ENCODE data around the gene USH1C. TPM values are rescaled to one million over a fixed set of nuclear protein-coding genes. Genes with fewer than 3 reads are reported as not detected.

The USH1C gene
- total and polyA plus RNA-seq, 9 donors: 0.25 to 1.2 (median 1.00) TPM; not detected in 5

DNA sequence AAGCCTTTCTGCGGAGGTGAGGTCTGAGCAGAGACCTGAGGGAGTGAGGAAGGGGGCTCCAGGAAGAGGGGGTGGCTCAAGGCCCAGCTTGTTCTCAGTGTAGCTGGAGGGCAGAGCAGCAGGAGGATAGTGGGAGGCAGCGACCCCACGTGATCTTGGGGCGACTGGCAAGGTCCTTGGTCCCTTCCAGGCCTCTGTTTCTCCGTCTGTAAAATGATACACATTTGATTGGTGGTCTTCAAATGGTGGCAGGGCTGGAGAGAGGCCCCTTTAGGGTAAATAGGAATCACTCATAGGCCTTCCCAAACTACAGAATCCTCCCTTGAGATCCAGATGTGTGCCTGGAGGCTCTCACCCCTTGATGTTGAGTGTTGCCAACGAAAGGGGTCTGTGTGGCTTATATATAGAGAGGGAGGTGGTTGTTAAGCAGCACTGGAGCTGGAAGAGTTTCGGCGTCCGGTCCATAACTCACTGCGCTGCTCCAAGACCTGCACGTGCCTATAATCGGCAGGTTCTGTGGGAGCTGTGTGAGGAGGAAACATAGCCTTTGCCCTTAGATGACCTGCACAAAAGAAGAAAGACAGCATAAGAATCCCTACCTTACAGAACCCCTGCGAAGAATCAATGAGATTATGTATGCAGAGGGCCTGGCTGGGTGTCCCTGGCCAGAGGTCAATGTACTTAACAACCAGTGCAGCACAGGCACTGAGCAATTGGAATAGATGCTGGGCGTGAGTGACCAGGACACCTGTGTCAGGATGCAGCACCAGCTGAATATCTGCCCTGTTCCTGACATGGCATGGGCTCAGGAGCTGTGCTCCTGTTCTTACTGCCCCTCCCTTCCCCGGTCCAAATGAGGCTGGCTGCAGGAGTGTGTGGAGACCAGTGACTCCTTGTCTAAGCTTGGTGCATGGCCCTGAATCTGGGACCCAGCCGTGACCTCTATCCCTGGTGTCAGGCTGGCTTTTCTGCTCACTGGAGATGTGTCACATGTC is 31.5 kb upstream of the USH1C start:
- no peak for DNase-seq
- WGBS, 3 donors: 76 to 78% (median 78%) methylated on average over 16 of the region's 16 CpGs

DNA sequence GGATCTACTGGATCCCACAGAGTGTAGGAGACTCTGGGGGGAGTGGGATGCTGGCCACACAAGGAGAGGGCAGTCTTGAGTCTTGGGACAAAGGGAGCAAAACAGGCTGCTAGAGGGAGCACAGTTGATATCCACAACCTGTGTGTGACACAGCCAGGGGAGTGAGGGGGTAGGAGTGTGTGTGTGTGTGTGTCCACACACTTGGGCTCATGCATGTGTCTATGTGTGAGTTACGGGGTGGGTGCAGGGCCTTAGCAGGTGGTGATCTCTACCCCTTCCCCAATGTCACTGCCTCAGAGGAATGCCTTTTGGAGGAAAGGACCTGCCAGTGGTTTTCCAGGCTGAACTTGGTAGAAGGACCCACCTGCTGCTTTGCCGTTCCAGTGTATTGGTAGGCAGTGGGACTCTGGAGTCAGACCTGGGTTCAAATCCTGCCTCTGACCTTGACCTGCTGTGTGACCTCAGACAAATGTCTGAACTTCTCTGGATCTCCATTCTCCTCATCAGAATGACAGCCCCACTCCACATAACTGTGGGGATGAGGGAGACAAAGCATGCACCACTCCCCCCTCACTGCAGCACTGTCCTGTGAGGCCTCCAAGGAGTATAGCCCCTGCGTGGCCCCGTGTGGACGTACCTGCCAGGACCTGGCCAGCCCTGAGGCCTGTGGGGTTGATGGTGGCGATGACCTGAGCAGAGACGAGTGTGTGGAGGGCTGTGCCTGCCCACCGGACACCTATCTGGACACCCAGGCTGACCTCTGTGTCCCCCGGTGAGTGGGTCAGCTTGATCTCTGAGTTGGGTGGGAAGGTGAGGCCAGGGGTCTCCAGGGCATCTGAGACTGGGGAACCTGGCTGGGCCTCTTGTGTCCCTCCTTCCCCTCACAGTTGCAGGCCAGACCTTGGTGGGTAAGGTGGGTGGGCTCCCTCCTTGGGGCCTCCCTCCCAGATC is 30.2 kb upstream of the USH1C start:
- 82 to 86% (median 86%) methylated on average over 6 to 9 of the region's 9 CpGs for WGBS, 3 donors
- intact Hi-C loops (cut with DNase I): no loop called here
- H3K27ac ChIP-seq: no peak overlapping the region
- no peaks in the 10 kb centered on the region for H3K4me1 ChIP-seq (ENCODE audit: insufficient read depth)
- no peak overlapping the region for H3K4me3 ChIP-seq
- TF ChIP-seq POLR2A (IDR thresholded peaks at IDR 0.05) (no peak), EP300 (IDR thresholded peaks at IDR 0.05) (no peak)
- TF ChIP-seq, protein P1, sequence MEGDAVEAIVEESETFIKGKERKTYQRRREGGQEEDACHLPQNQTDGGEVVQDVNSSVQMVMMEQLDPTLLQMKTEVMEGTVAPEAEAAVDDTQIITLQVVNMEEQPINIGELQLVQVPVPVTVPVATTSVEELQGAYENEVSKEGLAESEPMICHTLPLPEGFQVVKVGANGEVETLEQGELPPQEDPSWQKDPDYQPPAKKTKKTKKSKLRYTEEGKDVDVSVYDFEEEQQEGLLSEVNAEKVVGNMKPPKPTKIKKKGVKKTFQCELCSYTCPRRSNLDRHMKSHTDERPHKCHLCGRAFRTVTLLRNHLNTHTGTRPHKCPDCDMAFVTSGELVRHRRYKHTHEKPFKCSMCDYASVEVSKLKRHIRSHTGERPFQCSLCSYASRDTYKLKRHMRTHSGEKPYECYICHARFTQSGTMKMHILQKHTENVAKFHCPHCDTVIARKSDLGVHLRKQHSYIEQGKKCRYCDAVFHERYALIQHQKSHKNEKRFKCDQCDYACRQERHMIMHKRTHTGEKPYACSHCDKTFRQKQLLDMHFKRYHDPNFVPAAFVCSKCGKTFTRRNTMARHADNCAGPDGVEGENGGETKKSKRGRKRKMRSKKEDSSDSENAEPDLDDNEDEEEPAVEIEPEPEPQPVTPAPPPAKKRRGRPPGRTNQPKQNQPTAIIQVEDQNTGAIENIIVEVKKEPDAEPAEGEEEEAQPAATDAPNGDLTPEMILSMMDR (IDR thresholded peaks at IDR 0.05): no peak
- no peaks in the 10 kb centered on the region for H3K36me3 ChIP-seq
- H3K9me3 ChIP-seq: no peaks in the 10 kb centered on the region
- H3K27me3 ChIP-seq: no peaks in the 10 kb centered on the region
- no peak for DNase-seq

More for the DNA sequence above, 31.5 kb upstream of the USH1C start:
- Histone ChIP-seq H3K4me3 (no peak overlapping the region), H3K36me3 (no peaks in the 10 kb centered on the region), H3K27me3 (no peaks in the 10 kb centered on the region), H3K27ac (no peak overlapping the region), H3K9me3 (no peaks in the 10 kb centered on the region), H3K4me1 (ENCODE audit: insufficient read depth) (no peaks in the 10 kb centered on the region)
- TF ChIP-seq, protein P1 (IDR thresholded peaks at IDR 0.05): no peak
- TF ChIP-seq EP300 (IDR thresholded peaks at IDR 0.05): no peak
- no peak for TF ChIP-seq POLR2A (IDR thresholded peaks at IDR 0.05)
- intact Hi-C loops (cut with DNase I): no loop called here

DNA sequence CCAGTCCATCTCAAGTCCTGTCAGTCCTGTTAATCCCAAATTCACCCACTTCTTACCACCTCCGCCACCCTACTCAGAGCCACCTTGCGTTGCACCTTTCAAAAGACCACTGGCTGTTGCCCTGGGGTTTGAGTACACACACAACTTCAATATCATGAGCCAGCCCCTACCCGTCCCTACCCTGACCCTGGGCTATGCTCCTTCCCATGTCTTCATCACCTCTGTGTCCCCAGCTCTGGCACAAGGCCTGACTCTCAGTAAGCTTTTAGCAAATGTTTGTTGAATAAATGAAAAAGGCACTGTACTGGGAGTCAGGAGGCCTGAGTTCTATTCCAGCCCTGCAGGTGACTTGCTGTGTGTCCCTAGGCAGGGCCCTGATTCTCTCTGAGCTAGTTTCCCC is 29.3 kb upstream of the USH1C start:
- no peak for TF ChIP-seq EP300 (IDR thresholded peaks at IDR 0.05)
- TF ChIP-seq POLR2A (IDR thresholded peaks at IDR 0.05): no peak
- TF ChIP-seq, protein P1 (IDR thresholded peaks at IDR 0.05): no peak
- H3K27ac ChIP-seq: no peak overlapping the region
- H3K4me1 ChIP-seq (ENCODE audit: insufficient read depth): no peaks in the 10 kb centered on the region
- no peaks in the 10 kb centered on the region for H3K27me3 ChIP-seq
- H3K9me3 ChIP-seq: no peaks in the 10 kb centered on the region
- intact Hi-C loops (cut with DNase I): no loop called here
- DNase-seq: no peak
- no peaks in the 10 kb centered on the region for H3K36me3 ChIP-seq
- WGBS, 3 donors: 90 to 94% (median 93%) methylated on average over 3 of the region's 3 CpGs
- H3K4me3 ChIP-seq: no peak overlapping the region

DNA sequence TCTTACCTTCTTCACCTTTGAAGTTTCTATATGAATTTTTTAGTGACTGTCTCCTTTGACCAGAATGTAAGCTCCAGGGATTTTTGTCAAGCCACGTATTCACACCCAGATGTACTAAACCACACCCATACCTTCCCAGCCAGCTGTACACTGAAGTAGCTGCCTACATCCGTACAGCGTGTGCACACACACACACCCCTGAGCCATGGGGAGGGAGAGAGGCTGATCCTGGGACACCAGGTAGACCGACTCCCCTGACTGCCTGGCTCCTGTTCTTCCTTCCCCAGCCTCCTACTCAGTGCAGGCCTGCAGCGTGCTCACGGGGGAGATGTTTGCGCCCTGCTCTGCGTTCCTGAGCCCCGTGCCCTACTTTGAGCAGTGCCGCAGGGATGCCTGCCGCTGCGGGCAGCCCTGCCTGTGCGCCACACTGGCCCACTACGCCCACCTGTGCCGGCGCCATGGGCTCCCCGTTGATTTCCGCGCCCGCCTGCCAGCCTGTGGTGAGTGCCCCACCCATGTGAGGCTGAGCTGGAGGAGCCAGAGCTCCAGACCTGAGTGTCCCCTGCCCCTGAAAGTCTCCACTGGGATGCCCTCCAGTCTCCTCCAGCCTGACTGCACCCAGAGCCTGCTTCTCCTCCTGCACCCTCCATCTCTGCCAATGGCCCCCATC is 28.7 kb upstream of the USH1C start:
- H3K27me3 ChIP-seq: no peaks in the 10 kb centered on the region
- TF ChIP-seq EP300 (IDR thresholded peaks at IDR 0.05): no peak
- TF ChIP-seq, protein P1 (IDR thresholded peaks at IDR 0.05): no peak
- no peak for TF ChIP-seq POLR2A (IDR thresholded peaks at IDR 0.05)
- no peak overlapping the region for H3K27ac ChIP-seq
- H3K9me3 ChIP-seq: no peaks in the 10 kb centered on the region
- WGBS, 3 donors: 82 to 85% (median 84%) methylated on average over 20 of the region's 20 CpGs
- DNase-seq: no peak
- no peaks in the 10 kb centered on the region for H3K36me3 ChIP-seq
- no peaks in the 10 kb centered on the region for H3K4me1 ChIP-seq (ENCODE audit: insufficient read depth)
- no peak overlapping the region for H3K4me3 ChIP-seq
- intact Hi-C loops (cut with DNase I): no loop called here

Data from ovary (tissue), 9 donors.